ACHN (cell line): ENCODE measurements around the gene CPEB1.
"Not testable (repeated sequence)": the region's sequence is repeated elsewhere in the genome, so short reads cannot be mapped to it uniquely, and the experiment has no call there.

Experiments
- DNase-seq: peaks from one replicate; pipeline ENCODE4 v3.0.0-alpha.2; 2015
- in situ Hi-C: cut with HindIII; loops from 2 replicates; pipeline ENCODE4 v1.10.0; 2017; ENCODE audit warnings: low sequenced_read_pairs, low pct_ligation_motif_present, low pct_unique_long_range_greater_than_20kb

The CPEB1 gene

DNA sequence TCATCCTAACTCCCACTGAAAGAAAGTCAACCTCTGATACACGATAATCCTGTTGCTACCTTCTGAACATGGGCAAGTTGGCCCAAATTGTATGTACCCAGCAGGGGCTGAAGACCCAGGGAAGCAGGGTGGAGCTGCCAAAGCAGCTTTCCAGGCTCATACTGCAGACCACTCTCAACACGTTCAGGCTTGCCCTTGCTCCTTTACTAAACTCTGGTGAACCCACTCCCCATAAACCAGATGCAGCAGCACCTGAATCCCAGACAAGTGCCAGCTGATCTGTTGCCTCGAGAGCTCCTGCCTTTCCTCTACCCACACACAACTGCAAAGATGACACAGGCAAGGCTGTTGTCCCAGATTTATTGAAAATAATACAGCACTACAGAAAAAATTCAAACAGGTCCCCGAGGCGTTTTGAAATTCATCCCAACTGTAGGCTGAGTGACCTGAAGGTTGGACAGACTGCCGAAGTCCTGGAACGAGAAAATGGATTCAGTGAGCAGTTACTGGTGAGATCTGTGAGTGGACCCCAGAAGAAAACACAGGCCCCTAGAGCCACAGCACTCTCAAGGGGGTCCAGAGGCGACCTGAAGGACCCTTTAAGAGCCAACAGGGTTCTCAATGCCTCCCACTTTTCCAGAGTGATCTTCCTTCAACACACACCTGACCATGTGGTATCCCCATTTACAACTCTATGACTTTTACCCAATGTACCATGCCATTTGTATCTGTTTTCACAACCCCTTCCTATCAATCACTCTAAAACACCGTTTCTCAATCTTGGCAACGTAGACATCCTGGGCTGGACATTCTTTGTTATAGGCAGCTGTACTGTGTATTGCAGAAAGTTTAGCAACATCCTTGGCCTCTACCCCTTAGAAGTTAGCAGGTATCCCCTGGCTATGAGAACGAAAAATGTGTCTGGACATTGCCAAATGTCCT is 110.5 kb downstream of the CPEB1 start:
- in situ Hi-C loops, result no loop called here

DNA sequence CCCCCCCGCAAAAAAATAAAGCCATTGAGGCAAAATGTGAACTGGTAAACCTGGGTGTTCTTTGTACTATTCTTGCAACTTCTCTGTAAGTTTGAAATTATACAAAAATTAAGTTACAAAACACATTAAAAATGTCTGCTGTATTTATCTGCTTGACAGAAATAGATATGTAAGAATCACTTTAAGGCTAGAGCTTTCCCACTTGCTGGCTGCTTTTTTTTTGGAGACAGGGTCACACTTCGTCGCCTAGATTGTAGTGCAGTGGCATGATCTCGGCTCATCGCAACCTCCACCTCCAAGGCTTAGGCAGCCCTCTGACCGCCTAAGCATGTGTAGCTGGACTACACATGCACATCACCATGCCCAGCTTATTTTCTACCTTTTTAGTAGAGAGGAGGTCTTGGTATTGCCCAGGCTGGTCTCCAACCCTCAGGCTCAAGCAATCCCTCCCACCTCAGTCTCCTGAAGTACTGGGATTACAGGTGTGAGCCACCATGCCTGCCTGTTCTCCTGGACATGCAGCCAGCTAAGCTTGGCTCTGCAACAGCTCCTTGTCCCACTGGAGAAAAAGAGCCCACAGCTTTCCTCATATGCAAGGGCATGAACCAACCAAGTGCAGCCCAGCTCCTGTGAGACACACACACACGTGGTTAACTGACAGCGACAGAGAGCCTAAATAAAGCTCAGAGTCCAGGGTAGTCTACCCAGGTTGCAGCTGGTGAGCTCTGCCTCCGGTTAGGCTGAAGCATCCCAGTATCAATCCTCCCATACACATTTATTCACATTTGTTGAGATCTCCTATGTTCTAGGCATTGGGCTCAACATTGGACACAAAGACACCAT is 111.4 kb downstream of the CPEB1 start:
- in situ Hi-C loops, result no loop called here
- DNase-seq, result no peak

More for the DNA sequence above, 110.5 kb downstream of the CPEB1 start:
- no peak for DNase-seq

DNA sequence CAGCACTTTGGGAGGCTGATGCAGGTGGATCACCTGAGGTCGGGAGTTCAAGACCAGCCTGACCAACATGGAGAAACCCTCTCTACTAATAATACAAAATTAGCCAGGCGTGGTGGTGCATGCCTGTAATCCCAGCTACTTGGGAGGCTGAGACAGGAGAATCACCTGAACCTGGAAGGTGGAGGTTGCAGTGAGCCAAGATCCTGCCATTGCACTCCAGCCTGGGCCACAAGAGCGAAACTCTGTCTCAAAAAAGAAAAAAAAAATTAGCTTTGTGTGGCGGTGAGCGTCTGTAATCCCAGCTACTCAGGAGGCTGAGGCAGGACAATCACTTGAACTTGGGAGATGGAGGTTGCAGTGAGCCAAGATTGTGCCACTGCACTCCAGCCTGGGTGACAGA is 112.0 kb downstream of the CPEB1 start:
- in situ Hi-C loops, DNase-seq: not testable (repeated sequence)

DNA sequence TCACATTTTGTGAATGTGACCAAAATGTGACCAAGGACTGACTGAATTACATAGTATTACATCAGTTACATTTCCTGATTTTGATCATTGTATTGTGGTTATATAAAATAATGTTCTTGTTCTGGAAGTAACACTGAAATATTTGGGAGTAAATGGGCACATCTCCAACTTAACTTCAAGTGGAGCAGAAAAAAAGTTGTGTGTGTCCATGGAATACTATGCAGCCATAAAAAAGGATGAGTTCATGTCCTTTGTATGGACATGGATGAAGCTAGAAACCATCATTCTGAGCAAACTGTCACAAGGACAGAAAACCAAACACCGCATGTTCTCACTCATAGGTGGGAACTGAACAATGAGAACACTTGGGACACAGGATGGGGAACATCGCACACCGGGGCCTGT is 112.7 kb downstream of the CPEB1 start:
- DNase-seq, in situ Hi-C loops: not testable (repeated sequence)

- DNase-seq, result no peak
- in situ Hi-C loops, result no loop called here
Measured at GRCh38 chr15:82533801-82534200, 113.4 kb downstream of the CPEB1 start.

GRCh38 chr15:82532991-82533481 is 114.1 kb downstream of the CPEB1 start:
- no peak for DNase-seq
- in situ Hi-C loops, result no loop called here

DNA sequence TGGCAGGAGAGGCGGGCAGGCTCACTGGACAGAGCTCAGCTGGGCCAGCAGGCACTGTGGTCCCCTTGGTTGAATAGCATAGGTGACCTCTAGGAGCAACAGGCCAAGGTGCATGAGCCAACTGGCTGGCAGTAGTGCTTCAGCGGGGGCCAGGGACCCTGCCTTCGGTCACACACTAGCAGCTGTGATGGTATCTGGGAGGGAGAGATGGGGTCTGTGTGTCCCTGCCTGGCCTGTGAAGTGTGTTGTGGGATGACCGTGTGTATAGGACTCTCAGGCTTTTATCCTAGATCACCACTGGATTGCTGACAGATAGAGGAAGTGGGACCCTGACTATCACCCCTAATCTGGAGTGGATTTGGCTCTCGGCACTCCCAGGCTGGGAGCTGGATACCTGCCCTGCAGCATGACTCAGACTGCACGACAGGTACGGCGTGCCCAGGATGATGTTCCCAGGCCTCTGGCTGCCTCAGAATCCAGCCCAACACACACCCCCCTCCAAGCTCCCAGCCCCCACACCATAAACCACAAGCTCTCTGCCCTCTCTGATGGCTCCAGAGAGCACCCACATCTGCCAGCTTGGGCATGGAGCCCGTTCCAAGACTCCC is 114.7 kb downstream of the CPEB1 start:
- no peak for DNase-seq

DNA sequence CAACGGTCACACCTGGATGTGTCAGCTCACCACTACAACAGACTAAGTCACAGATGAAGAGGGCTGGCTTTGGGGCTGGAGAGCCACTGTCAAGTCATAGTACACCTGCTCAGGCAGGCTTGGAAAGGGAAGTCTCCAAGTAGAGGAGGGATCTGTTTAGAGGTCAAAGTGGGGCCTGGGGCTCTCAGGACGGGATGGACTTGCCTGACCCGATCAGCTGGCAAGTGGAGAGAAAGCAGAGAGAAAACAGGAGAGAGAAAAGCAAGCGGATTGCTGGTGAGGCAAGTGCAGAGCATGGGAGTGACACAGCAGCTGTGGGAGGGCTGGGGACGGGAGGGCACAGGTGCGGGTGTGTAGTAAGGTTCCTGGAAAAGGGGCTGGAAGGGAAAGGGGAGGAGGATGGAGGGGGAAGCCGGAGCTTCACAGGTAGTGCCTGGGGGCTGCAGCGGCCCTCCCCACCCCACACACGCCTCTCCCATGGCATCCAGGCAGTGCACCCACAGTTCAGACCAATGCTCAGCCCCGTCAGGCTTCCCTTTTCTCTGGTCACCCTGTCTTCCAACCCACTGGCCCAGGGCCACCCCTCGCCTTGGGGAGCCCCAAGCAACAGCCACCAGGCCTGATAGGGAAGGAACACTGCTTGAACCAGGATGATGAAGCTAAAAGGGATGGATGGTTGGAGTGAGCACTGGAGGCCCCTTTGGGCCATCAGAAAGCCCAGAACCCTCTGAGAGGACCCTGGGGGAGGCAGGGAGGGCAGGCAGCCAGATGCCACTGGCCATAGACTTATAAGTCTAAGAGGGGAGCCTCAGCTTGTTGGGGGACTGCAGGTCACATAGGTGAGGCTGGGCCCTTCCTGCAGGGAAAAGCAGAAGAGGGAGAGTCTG is 115.4 kb downstream of the CPEB1 start:
- no peak for DNase-seq
- in situ Hi-C loops, result no loop called here

More for the DNA sequence above, 114.7 kb downstream of the CPEB1 start:
- in situ Hi-C loops, result no loop called here

DNA sequence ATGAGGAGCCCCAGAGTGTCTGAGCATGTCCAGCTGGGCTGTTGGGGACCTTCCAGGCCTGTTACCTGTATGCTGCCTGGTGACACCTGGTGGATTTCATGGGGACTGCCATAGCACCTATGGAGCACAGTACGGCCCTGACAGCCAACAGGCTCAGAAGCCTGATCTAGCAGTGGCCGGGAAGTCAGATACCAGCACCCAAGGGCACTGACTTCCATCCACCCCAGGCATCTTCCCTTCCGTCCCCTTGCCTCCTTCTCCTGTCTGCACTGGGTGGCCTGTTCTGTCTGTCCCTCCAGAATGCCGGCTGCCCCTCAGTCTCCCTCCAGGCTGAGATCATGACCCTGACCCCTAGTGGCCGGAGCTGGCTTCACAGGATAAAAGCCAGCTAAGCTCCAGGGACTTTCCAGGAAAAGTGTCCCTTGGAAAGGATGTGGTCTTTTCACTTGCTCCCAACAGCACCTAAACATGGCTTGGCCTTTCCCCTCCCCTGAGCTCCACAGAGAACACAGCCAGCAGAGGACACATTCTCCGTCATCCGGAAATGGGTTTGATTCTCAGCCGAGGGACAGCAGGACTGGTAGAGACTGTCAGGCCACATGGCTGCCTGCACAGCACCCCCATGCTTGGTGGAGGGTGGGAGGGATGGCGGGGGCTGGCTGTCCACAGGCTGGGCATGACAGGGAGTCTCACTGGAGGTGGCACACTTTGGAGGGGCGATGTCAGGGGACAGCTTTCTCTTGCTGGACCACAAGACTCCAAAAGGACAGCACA is 116.4 kb downstream of the CPEB1 start:
- in situ Hi-C loops, result no loop called here
- peak; percentile 62 for DNase-seq

- DNase-seq, result no peak
- in situ Hi-C loops, result no loop called here
Measured at GRCh38 chr15:82530006-82530405, 117.2 kb downstream of the CPEB1 start.

DNA sequence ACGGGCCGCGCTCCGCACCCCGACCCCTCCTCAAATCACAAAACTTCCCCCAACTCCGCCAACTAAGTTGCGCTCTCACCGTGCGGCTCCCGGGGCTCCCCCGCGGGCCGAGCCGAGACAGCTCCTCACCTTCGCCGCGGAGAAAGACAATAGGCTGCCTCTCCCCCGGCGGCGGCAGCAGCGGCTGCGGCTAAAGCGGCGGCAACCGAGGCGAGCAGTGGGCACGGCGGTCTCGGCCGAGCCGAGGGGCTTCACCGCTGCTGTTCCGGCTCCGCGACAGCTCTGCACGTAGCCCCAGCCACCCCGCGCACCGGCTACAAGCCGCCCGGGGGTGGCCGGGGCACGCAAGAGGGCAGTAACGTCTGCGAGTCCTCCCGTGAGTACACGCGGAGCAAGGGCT is 133.6 kb downstream of the CPEB1 start:
- in situ Hi-C loops, DNase-seq: not testable (repeated sequence)

GRCh38 chr15:82507693-82508092 is 139.5 kb downstream of the CPEB1 start:
- in situ Hi-C loops, DNase-seq: not testable (repeated sequence)

DNA sequence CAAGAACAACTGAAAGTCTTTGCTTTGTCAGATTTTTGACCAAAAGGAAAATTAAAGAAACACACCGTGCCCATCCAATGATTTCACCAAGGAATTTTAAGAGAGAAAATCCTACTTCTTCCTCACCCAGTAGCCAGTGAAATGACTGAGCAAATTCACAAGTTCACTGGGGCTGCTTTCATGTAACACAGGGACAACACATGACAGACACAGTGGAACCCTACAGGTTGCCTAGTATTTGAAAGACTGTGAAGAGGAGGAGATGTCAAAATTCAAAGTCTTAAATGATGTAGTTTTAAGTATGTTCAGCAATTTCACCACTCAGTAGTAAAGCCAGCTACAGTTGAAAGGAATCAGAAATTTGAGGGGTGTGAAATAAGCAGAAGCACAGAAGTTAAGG is 140.1 kb downstream of the CPEB1 start:
- DNase-seq, in situ Hi-C loops: not testable (repeated sequence)

DNA sequence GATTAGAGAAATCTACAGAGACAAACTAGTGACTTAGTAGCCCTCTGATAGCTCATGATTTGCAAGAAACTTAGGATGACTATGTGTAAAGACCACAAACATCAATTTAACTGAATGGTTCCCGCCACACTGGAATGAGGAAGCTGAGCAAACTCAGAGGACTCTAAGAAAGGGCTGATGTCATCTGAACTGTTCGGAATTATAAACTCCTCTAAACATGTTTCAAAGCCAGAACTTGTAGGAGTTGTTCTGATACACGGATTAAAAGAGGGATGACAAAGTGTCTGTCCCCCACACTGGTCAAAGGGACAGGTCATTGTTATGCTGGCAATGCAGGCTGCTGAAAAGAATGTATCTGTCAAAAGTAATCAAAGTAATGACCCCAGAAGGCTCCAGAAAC is 141.3 kb downstream of the CPEB1 start:
- in situ Hi-C loops, DNase-seq: not testable (repeated sequence)

GRCh38 chr15:82504074-82504473 is 143.1 kb downstream of the CPEB1 start:
- in situ Hi-C loops, DNase-seq: not testable (repeated sequence)

- DNase-seq, in situ Hi-C loops: not testable (repeated sequence)
Measured at GRCh38 chr15:82502700-82503339, 144.3 kb downstream of the CPEB1 start.

DNA sequence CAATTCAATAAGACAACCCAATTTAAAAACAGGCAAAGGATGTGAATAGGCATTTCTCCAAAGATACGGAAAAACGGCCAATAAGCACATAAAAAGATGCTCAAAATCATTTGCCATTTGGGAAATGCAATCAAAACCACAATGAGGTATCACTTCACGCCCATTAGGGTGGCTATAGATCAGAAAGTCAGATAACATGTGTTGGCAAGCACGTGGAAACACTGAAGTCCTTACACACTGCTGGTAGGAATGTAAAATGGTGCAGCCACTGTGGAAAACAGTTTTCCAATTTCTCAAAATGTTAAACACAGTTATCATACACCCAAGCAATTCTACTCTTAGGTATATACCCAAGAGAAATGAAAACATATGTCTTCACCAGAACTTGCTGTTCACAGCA is 146.4 kb downstream of the CPEB1 start:
- DNase-seq, result not testable (repeated sequence)

More for the DNA sequence above, 146.4 kb downstream of the CPEB1 start:
- in situ Hi-C loops, result not testable (repeated sequence)
